Psoas muscle (tissue), 8 donors: ENCODE measurements around the gene DEFB116. TPM values are rescaled to one million over a fixed set of nuclear protein-coding genes. Genes with fewer than 3 reads are reported as not detected.
"Not testable (repeated sequence)": the region's sequence is repeated elsewhere in the genome, so short reads cannot be mapped to it uniquely, and the experiment has no call there.

ENCODE experiments used
- ATAC-seq, 4 donors: fragments of 200-7000 bp; cut with Tn5 transposase; one replicate each; pipeline ENCODE4 v1.9.1; 2020; ENCODE audit warnings: moderate library complexity in 3 of 4, mild to moderate bottlenecking in 2 of 4
- DNase-seq, 2 donors: peaks; one replicate each; pipeline ENCODE4 v3.0.0-alpha.2; 2020
- H3K27ac ChIP-seq: fragments of 200-600 bp; one replicate; pipeline ENCODE4 v1.8.0; 2022
- H3K27me3 ChIP-seq, 3 donors: fragments of 200-600 bp in 1 of 3; one replicate each; pipeline versions ENCODE4 v1.6.1 to v1.8.0; 2013 to 2022; ENCODE audit warnings: low read length in 2 of 3, mild to moderate bottlenecking in 2 of 3, moderate library complexity in 1 of 3; ENCODE audit not compliant: insufficient read depth in 3 of 3
- H3K36me3 ChIP-seq, 2 donors: fragments of 200-600 bp in 1 of 2; one replicate each; pipeline versions ENCODE4 v1.6.1 to v1.8.0; 2013 to 2022; ENCODE audit warnings: low read depth in 1 of 2, mild to moderate bottlenecking in 1 of 2, moderate library complexity in 1 of 2; ENCODE audit not compliant: insufficient read depth in 1 of 2
- H3K4me1 ChIP-seq: fragments of 200-600 bp; one replicate; pipeline ENCODE4 v1.8.0; 2022
- H3K4me3 ChIP-seq: fragments of 200-600 bp; one replicate; pipeline ENCODE4 v1.8.0; 2022; ENCODE audit warnings: mild to moderate bottlenecking
- H3K9me3 ChIP-seq: fragments of 200-600 bp; one replicate; pipeline ENCODE4 v1.8.0; 2022
- CTCF ChIP-seq: fragments of 200-600 bp; IDR thresholded peaks from one replicate; pipeline ENCODE4 v1.8.0; 2022; ENCODE audit warnings: antibody characterized with exemption
- WGBS, 3 donors: extraction: QIAGEN DNeasy Blood & Tissue Kit; methylation state at CpG; one replicate each; pipeline versions ENCODE4 v1.1.6 to v1.1.7; 2013; 5-methylcytosine and 5-hydroxymethylcytosine counted together
- intact Hi-C, 2 donors: fragments of 100-400 bp; cut with DNase I; formaldehyde crosslinking; loops; one replicate each; pipeline versions ENCODE4 v1.11.0 to v1.14.2; 2022
- long read RNA-seq, 2 donors: library from polyadenylated mRNA; unstranded; transcript quantifications; one replicate each; pipeline ENCODE4 v2.0.0, GENCODE V29; 2021
- polyA plus RNA-seq, 3 donors: library from polyadenylated mRNA; stranded (reverse); fragments of 200-250 nt; gene quantifications; one replicate each; pipeline ENCODE4 v1.2.3, GENCODE V29; 2013
- total RNA-seq, 4 donors: library from RNA; stranded (reverse); fragmentation: NEBNext Ultra II Directional in 2 of 4; extraction: Animal tissue kit (Norgen Biotek cat#: 25700) in 2 of 4; gene quantifications; one replicate each; pipeline versions ENCODE4 v1.2.1 to v1.2.4, GENCODE V29; 2021 to 2023
- donor health status: healthy with polysubstance abuse.
- donor health status: DM: no; HTN: no; CAD: no; lungs with moderate emphysema.
- donor health status: Bipolar disorder and iron deficiency.
- donor health status: healthy.
- donor health status: DM: yes; HTN: yes; CAD: no.
- donor health status: DM: no; HTN: no; CAD: no.
- donor health status: DM: no; HTN: no; CAD: no.
- donor health status: DM: yes; HTN: yes; CAD: no.

Gene DEFB116, protein sequence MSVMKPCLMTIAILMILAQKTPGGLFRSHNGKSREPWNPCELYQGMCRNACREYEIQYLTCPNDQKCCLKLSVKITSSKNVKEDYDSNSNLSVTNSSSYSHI
- not detected for total RNA-seq
- polyA plus RNA-seq = not detected
- long read RNA-seq, donor 1 = 0 reads
- long read RNA-seq, donor 2 = 0 reads

GRCh38 chr20:31308535-31309162, at the start of gene DEFB116:
Gene DEFB116, minus strand, starts transcription at chr20:31308585. Its CDS starts 0 bp downstream, at chr20:31308585.
- intact Hi-C loops = no loop called here
- no peak for TF ChIP-seq CTCF
- no peaks in the 10 kb centered on the region for H3K27me3 ChIP-seq
- 41 to 50% (median 44%) methylated on average over 8 of the region's 8 CpGs for WGBS, 3 donors
- H3K4me1 ChIP-seq = no peaks in the 10 kb centered on the region
- H3K36me3 ChIP-seq = no peaks in the 10 kb centered on the region
- DNase-seq (no peak), ATAC-seq (no peak)
- no peaks in the 10 kb centered on the region for H3K9me3 ChIP-seq
- no peak within 1 kb of the TSS for H3K27ac ChIP-seq
- H3K4me3 ChIP-seq = no peak within 1 kb of the TSS

- ATAC-seq = no peak
- no peaks in the 10 kb centered on the region for H3K4me1 ChIP-seq
- H3K9me3 ChIP-seq = no peaks in the 10 kb centered on the region
- no peaks in the 10 kb centered on the region for H3K36me3 ChIP-seq
- no peak overlapping the region for H3K4me3 ChIP-seq
- TF ChIP-seq CTCF = no peak
- H3K27ac ChIP-seq = no peak overlapping the region
- intact Hi-C loops = no loop called here
- WGBS, 3 donors = 51 to 71% (median 60%) methylated on average over 1 of the region's 1 CpG
- H3K27me3 ChIP-seq = no peaks in the 10 kb centered on the region
- no peak for DNase-seq
Observed at GRCh38 chr20:31355981-31356380, 47.6 kb upstream of the DEFB116 start.

GRCh38 chr20:31341470-31341869, 33.1 kb upstream of the DEFB116 start:
- H3K27me3 ChIP-seq = no peaks in the 10 kb centered on the region
- no peaks in the 10 kb centered on the region for H3K9me3 ChIP-seq
- no peak overlapping the region for H3K27ac ChIP-seq
- no peak overlapping the region for H3K4me3 ChIP-seq
- TF ChIP-seq CTCF = no peak
- ATAC-seq (no peak), DNase-seq (no peak)
- intact Hi-C loops = no loop called here
- H3K4me1 ChIP-seq = no peaks in the 10 kb centered on the region
- no peaks in the 10 kb centered on the region for H3K36me3 ChIP-seq

DNA sequence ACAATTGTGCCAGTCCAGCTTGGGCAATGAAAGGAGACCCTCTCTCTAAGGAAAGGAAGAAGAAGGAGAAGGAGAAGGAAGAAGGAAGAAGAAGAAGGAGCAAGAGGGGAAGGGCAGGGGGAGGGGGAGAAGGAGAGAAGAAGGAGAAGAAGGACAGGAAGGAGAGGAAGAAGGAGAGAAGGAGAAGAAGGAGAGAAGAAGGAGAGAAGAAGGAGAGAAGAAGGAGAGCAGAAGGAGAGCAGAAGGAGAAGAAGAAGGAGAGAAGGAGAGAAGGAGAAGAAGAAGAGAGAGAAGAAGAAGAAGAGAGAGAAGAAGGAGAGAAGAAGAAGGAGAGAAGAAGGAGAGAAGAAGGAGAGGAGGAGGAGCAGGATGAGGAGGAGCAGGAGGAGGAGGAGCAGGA, 22.5 kb upstream of the DEFB116 start:
- H3K4me1 ChIP-seq = no peaks in the 10 kb centered on the region
- DNase-seq (no peak), ATAC-seq (no peak)
- H3K36me3 ChIP-seq = no peaks in the 10 kb centered on the region
- intact Hi-C loops = no loop called here
- H3K27me3 ChIP-seq = no peaks in the 10 kb centered on the region
- H3K9me3 ChIP-seq = no peaks in the 10 kb centered on the region
- no peak for TF ChIP-seq CTCF
- H3K4me3 ChIP-seq = no peak overlapping the region
- no peak overlapping the region for H3K27ac ChIP-seq

DNA sequence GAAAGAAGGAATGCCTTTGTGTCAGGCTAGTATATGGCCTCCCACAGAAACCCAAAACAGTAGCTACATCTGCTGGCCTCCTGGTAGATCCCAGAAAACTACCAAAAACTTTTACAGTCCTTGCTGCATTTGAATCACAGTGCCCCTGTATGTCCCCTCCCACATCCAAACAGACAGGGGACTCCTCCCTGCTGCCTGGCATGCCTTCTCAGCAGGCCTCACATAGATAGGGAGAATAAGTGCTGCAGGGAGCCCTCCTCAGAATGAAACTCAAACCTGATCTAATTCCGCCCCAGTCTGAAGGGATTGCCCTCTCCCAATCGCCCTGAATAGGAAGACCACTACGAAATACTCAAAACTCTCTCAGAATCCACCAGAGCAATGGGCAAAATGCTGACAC, 14.1 kb upstream of the DEFB116 start:
- intact Hi-C loops = no loop called here
- H3K4me1 ChIP-seq = no peaks in the 10 kb centered on the region
- H3K9me3 ChIP-seq = no peaks in the 10 kb centered on the region
- ATAC-seq = no peak
- 33 to 54% (median 48%) methylated on average over 3 of the region's 3 CpGs for WGBS, 3 donors
- no peak for TF ChIP-seq CTCF
- H3K36me3 ChIP-seq = no peaks in the 10 kb centered on the region
- no peak overlapping the region for H3K27ac ChIP-seq
- H3K4me3 ChIP-seq = no peak overlapping the region
- peaks cover 0 to 2% (median 0%) of the 10 kb centered on the region in 3 donors for H3K27me3 ChIP-seq
- no peak for DNase-seq

- H3K9me3 ChIP-seq, ATAC-seq, H3K4me1 ChIP-seq, DNase-seq, H3K36me3 ChIP-seq, intact Hi-C loops, H3K27me3 ChIP-seq, H3K4me3 ChIP-seq, H3K27ac ChIP-seq: not testable (repeated sequence)
- 62 to 69% (median 64%) methylated on average over 7 of the region's 7 CpGs for WGBS, 3 donors
Observed at GRCh38 chr20:31284964-31285363, 23.4 kb downstream of the DEFB116 start.
